Vagina (tissue), 2 donors: Measurements from ENCODE around the gene CTDSPL.

Experiments used
- CTCF ChIP-seq, 3 experiments: fragments of 450-650 bp in 2 of 3; fragments of 200-600 bp in 1 of 3; sonication (generic) in 1 of 3; IDR thresholded peaks; one replicate each; pipeline ENCODE4 v1.5.1; 2017 to 2019; ENCODE audit warnings: antibody characterized with exemption in 3 of 3, mild to moderate bottlenecking in 2 of 3, moderate library complexity in 2 of 3
- POLR2A ChIP-seq, 2 donors: fragments of 450-650 bp; IDR thresholded peaks; one replicate each; pipeline ENCODE4 v1.6.1; 2017; ENCODE audit warnings: antibody characterized with exemption in 2 of 2, mild to moderate bottlenecking in 2 of 2, moderate library complexity in 2 of 2
- POLR2AphosphoS5 ChIP-seq, 2 donors: sonication (generic); formaldehyde crosslinking; IDR thresholded peaks; one replicate each; pipeline ENCODE4 v1.9.0; 2017; ENCODE audit warnings: antibody characterized with exemption in 2 of 2, mild to moderate bottlenecking in 2 of 2, low read depth in 1 of 2; ENCODE audit not compliant: insufficient read depth in 1 of 2

- TF ChIP-seq CTCF (IDR thresholded peaks at IDR 0.05) (no peak), POLR2A (IDR thresholded peaks at IDR 0.05) (no peak), POLR2AphosphoS5 (IDR thresholded peaks at IDR 0.05; ENCODE audit: insufficient read depth in 1 of 2, low read depth in 1 of 2) (no peak)
Measured at GRCh38 chr3:37899711-37900306, 38.1 kb downstream of the CTDSPL start.
